Activated B cell treated with CpG ODN at 0.5 μM for 24 hours (primary cell): ENCODE results near the gene PRRC2C. TPM values are rescaled to one million over a fixed set of nuclear protein-coding genes. Genes with fewer than 3 reads are reported as not detected.

Source experiments
- ATAC-seq: fragments of 200-7000 bp; cut with Tn5 transposase; one replicate; pipeline ENCODE4 v1.10.0; 2021; ENCODE audit warnings: low read depth, mild to moderate bottlenecking, moderate library complexity
- CTCF ChIA-PET: fragments of 350-600 bp; sonication (Branson Sonifier 250); formaldehyde crosslinking; loops from one replicate; lab custom pipeline; 2021; ENCODE audit warnings: antibody characterized with exemption; lab: Charles Lee
- POLR2A ChIA-PET: fragments of 350-600 bp; sonication (Branson Sonifier 250); formaldehyde crosslinking; loops from one replicate; lab custom pipeline; 2021; ENCODE audit warnings: antibody characterized with exemption; lab: Charles Lee
- DNase-seq: peaks from one replicate; pipeline ENCODE4 v3.0.0; 2022
- H3K27ac Mint-ChIP-seq: one replicate; pipeline ENCODE4 v1.8.0; 2020; ENCODE audit warnings: mixed read lengths
- H3K27me3 Mint-ChIP-seq: one replicate; pipeline ENCODE4 v1.8.0; 2021; ENCODE audit warnings: mixed read lengths
- H3K36me3 Mint-ChIP-seq: one replicate; pipeline ENCODE4 v1.8.0; 2021; ENCODE audit warnings: low read depth, mixed read lengths
- H3K4me1 Mint-ChIP-seq: one replicate; pipeline ENCODE4 v1.8.0; 2021; ENCODE audit warnings: mixed read lengths
- H3K4me3 Mint-ChIP-seq: one replicate; pipeline ENCODE4 v1.8.0; 2020; ENCODE audit warnings: mild to moderate bottlenecking, mixed read lengths
- H3K9me3 Mint-ChIP-seq: one replicate; pipeline ENCODE4 v1.8.0; 2020; ENCODE audit warnings: mixed read lengths
- intact Hi-C: fragments of 100-400 bp; cut with micrococcal nuclease; formaldehyde crosslinking; loops from one replicate; pipeline ENCODE4 v1.15.1; 2024
- total RNA-seq: library from RNA; stranded (reverse); gene quantifications from 2 replicates; pipeline ENCODE4 v1.2.3, GENCODE V29; 2022
- TF ChIP-seq, protein P1 (sequence below): fragments of 200-600 bp; IDR thresholded peaks from one replicate; pipeline ENCODE4 v1.8.0; 2022; ENCODE audit warnings: antibody characterized with exemption, mild to moderate bottlenecking

Gene PRRC2C
- total RNA-seq, 1 donor from 2014 or later: 272 TPM

DNA sequence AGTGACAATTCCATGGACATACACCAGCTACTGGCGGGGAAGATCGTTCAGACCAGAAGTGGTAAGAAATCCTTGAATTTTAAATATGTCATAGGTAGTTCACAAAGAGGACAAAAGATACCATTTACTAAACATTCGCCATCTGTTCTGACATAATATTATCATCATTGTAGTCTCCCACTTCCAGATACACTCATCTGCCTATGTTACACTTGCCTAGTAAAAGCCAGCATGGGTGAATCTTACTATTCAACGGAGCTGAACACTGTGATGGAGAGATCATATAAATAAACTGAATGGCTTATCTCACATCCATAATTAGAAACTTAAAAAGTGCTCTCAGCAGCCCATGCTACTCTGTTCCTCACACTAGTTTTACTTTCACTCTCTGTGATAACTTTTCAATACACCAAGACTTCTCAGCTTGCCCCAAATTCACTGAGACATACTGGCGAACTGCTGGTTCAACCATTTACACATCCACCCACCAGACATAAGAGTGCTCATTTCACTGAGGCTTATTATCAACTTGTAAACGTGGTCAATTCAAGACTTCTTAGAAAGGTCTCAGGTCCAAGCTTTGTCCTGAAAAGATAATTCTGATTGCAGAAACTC lies 463 bp upstream of the PRRC2C start:
- H3K36me3 Mint-ChIP-seq: peaks cover 26% of the 10 kb centered on the region
- POLR2A ChIA-PET: interaction anchor here (0.6 to 2.3 kb wide), 18 partner anchors 9 to 1986 kb away, joined by 3 to 14 read pairs (median 5); partner anchors contain the start of genes FMO4, METTL13, SCYL3 and VAMP4
- TF ChIP-seq, protein P1, sequence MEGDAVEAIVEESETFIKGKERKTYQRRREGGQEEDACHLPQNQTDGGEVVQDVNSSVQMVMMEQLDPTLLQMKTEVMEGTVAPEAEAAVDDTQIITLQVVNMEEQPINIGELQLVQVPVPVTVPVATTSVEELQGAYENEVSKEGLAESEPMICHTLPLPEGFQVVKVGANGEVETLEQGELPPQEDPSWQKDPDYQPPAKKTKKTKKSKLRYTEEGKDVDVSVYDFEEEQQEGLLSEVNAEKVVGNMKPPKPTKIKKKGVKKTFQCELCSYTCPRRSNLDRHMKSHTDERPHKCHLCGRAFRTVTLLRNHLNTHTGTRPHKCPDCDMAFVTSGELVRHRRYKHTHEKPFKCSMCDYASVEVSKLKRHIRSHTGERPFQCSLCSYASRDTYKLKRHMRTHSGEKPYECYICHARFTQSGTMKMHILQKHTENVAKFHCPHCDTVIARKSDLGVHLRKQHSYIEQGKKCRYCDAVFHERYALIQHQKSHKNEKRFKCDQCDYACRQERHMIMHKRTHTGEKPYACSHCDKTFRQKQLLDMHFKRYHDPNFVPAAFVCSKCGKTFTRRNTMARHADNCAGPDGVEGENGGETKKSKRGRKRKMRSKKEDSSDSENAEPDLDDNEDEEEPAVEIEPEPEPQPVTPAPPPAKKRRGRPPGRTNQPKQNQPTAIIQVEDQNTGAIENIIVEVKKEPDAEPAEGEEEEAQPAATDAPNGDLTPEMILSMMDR: no peak
- peaks cover 51% of the 10 kb centered on the region for H3K4me1 Mint-ChIP-seq
- no peaks in the 10 kb centered on the region for H3K9me3 Mint-ChIP-seq
- no peak for DNase-seq
- intact Hi-C loops: loop anchor here (1.0 to 10.0 kb wide), 13 partner anchors 50 to 2000 kb away; partner anchors contain the start of genes DNM3, FMO1, FMO4 and KIFAP3
- peak overlapping the region; percentile 94 for H3K4me3 Mint-ChIP-seq
- CTCF ChIA-PET: interaction anchor here (0.6 to 2.4 kb wide), 16 partner anchors 11 to 316 kb away, joined by 3 to 14 read pairs (median 4); partner anchors contain the start of genes FMO4 and VAMP4
- H3K27ac Mint-ChIP-seq: peak overlapping the region; percentile 94
- no peaks in the 10 kb centered on the region for H3K27me3 Mint-ChIP-seq
- peak; percentile 51 for ATAC-seq

DNA sequence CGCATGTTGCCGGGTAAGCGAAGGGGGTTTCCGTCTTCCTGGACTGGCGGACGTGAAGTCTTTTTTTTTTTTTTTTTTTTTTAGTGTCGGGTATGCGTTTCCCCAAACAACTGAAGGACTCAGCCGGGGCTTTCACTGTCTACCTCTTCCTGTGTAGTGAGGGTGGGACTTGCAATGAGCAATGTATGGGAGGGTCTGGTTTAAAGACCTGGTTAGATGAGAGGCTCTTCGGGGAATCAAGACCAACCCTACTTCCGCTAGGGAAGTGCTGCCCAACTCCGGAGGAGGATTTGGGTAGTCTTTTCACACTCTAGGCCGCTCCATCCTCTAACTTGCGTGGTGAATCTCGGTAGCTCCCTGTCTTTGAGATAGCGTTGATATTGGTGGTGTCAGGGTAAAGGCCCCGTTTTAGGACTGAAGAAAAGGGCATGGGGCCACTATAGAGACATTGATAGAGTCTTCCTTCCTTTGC lies 754 bp downstream of the PRRC2C start:
- no peak for DNase-seq
- ATAC-seq: peak; percentile 58
- peak overlapping the region; percentile 94 for H3K27ac Mint-ChIP-seq
- H3K36me3 Mint-ChIP-seq: peaks cover 34% of the 10 kb centered on the region
- H3K4me1 Mint-ChIP-seq: peaks cover 59% of the 10 kb centered on the region
- ChIA-PET CTCF (interaction anchor here (0.9 to 2.4 kb wide), 7 partner anchors 10 to 1557 kb away, joined by 3 to 14 read pairs (median 4); partner anchors contain the start of gene VAMP4), POLR2A (interaction anchor here (0.6 to 2.3 kb wide), 13 partner anchors 8 to 1592 kb away, joined by 3 to 14 read pairs (median 6); partner anchors contain the start of genes GORAB, METTL13, SCYL3 and VAMP4)
- H3K4me3 Mint-ChIP-seq: peak overlapping the region; percentile 94
- no peaks in the 10 kb centered on the region for H3K9me3 Mint-ChIP-seq
- intact Hi-C loops: loop anchor here (1.0 to 10.0 kb wide), 9 partner anchors 8 to 2001 kb away; partner anchors contain the start of genes DNM3, FMO1, KIFAP3 and SLC19A2
- no peaks in the 10 kb centered on the region for H3K27me3 Mint-ChIP-seq
- TF ChIP-seq, protein P1: no peak

DNA sequence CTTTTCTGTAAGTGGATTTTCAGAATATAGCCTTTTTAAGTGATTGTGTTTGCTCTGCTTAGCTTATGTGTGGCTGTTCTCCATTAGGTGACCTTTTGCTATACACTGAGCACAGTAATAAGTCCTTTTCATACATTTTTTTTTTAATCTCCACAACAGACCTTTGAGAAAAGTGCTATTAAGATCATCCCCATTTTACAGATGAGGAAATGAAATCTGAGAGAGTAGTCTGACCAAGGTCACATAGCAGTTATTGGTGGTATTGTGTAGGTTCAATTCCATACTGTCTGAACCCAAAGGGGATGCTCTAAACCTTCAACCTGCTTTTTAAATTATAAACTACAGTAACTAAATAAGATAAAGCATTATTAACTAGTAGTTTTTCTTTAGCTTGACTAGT lies 1.7 kb downstream of the PRRC2C start:
- ATAC-seq: no peak
- H3K36me3 Mint-ChIP-seq: peaks cover 41% of the 10 kb centered on the region
- ChIA-PET CTCF (interaction anchor here (0.7 to 2.4 kb wide), 2 partner anchors 9 to 13 kb away, joined by 3 to 14 read pairs; no protein-coding TSS in a partner anchor), POLR2A (interaction anchor here (2.2 to 2.3 kb wide), 2 partner anchors 9 to 20 kb away, joined by 5 to 14 read pairs; no protein-coding TSS in a partner anchor)
- H3K27ac Mint-ChIP-seq: peak overlapping the region; percentile 94
- H3K27me3 Mint-ChIP-seq: no peaks in the 10 kb centered on the region
- TF ChIP-seq, protein P1: no peak
- peaks cover 66% of the 10 kb centered on the region for H3K4me1 Mint-ChIP-seq
- H3K9me3 Mint-ChIP-seq: no peaks in the 10 kb centered on the region
- H3K4me3 Mint-ChIP-seq: peak overlapping the region; percentile 94
- DNase-seq: no peak
- intact Hi-C loops: loop anchor here (2.0 to 10.0 kb wide), 7 partner anchors 14 to 2002 kb away; partner anchors contain the start of genes DNM3, FMO1, KIFAP3 and SLC19A2

DNA sequence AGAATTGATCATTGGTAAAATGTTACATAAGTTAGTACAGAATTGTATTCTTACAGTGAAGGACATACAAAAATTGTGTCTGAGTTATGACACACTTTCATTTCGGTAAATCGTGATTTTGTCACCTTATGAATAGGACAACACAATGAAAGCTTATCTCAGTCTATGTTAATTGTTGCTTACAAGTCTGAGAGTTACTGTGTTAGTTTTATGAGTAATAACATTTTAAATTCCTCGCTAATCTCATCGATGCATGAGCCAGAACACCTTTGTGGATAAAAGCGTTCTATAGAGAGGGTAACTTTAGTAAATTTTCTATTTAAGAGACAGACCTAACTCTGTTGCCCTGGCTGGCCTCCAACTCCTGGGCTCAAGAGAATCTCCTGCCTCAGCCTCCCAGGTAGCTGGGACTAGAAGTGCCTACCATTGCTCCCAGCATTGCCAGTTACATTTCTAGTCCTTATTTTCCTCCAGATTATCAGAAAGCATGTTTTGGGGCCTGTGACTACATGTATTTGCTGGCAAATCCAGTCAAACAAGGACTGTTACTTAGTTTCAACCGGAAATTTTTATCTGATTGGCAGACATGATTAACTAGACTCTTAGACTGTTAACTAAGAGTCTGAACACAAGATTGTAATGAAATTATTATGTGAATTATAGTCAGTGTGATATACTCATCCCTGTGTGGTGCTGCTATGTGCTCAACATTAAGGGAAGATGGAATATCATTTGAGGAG lies 3.0 kb downstream of the PRRC2C start:
- Mint-ChIP-seq H3K27ac (no peak overlapping the region), H3K27me3 (no peaks in the 10 kb centered on the region), H3K4me3 (peak overlapping the region; percentile 94), H3K4me1 (peaks cover 78% of the 10 kb centered on the region), H3K9me3 (no peaks in the 10 kb centered on the region), H3K36me3 (peaks cover 48% of the 10 kb centered on the region)
- POLR2A ChIA-PET: interaction anchor here (0.6 to 2.2 kb wide), 2 partner anchors 8 to 9 kb away, joined by 3 to 5 read pairs; no protein-coding TSS in a partner anchor
- DNase-seq (no peak), ATAC-seq (no peak)
- intact Hi-C loops: loop anchor here (5.0 to 10.0 kb wide), 5 partner anchors 244 to 2004 kb away; partner anchors contain the start of genes DNM3, FMO1, KIFAP3 and SLC19A2
- CTCF ChIA-PET: no interaction called here
- TF ChIP-seq, protein P1: no peak
